ENCODE results near the gene CPLX3.

Gene CPLX3

GRCh38 chr15:74807282-74807681 is 19.1 kb upstream of the CPLX3 start:
- DNase-seq: no peak

GRCh38 chr15:74808078-74808839 is 18.2 kb upstream of the CPLX3 start:
- no peak for DNase-seq

GRCh38 chr15:74808840-74809229 is 17.6 kb upstream of the CPLX3 start:
- DNase-seq: no peak

GRCh38 chr15:74809242-74809641 is 17.2 kb upstream of the CPLX3 start:
- DNase-seq: no peak

- no peak for DNase-seq
Observed at GRCh38 chr15:74809956-74810355, 16.5 kb upstream of the CPLX3 start.

- DNase-seq: no peak
Observed at GRCh38 chr15:74812533-74812932, 13.9 kb upstream of the CPLX3 start, which contains the start of gene LMAN1L. TSS of gene LMAN1L (plus strand) at chr15:74812835. CDS start at chr15:74812855, 20 bp downstream.

- no peak for DNase-seq
Observed at GRCh38 chr15:74815121-74815934, 11.1 kb upstream of the CPLX3 start.

- DNase-seq: no peak
Observed at GRCh38 chr15:74815961-74816360, 10.5 kb upstream of the CPLX3 start.

GRCh38 chr15:74816624-74817369 is 9.6 kb upstream of the CPLX3 start:
- DNase-seq: no peak

- no peak for DNase-seq
Observed at GRCh38 chr15:74817370-74817737, 9.1 kb upstream of the CPLX3 start.

- DNase-seq: no peak
Observed at GRCh38 chr15:74820056-74820455, 6.4 kb upstream of the CPLX3 start.

GRCh38 chr15:74821091-74821789 is 5.2 kb upstream of the CPLX3 start:
- no peak for DNase-seq

- DNase-seq: no peak
Observed at GRCh38 chr15:74821790-74822158, 4.7 kb upstream of the CPLX3 start.

GRCh38 chr15:74822233-74822632 is 4.2 kb upstream of the CPLX3 start:
- no peak for DNase-seq

GRCh38 chr15:74823324-74823723 is 3.1 kb upstream of the CPLX3 start:
- no peak for DNase-seq

- DNase-seq: no peak
Observed at GRCh38 chr15:74824976-74825375, 1.5 kb upstream of the CPLX3 start.

GRCh38 chr15:74825866-74826265 is 561 bp upstream of the CPLX3 start:
- DNase-seq: no peak

- DNase-seq: no peak
Observed at GRCh38 chr15:74826921-74827320, 494 bp downstream of the CPLX3 start.

- no peak for DNase-seq
Observed at GRCh38 chr15:74827614-74828013, 1.2 kb downstream of the CPLX3 start.

GRCh38 chr15:74828835-74829234 is 2.4 kb downstream of the CPLX3 start:
- DNase-seq: no peak

- DNase-seq: no peak
Observed at GRCh38 chr15:74829486-74829885, 3.1 kb downstream of the CPLX3 start.

- DNase-seq: no peak
Observed at GRCh38 chr15:74829991-74830390, 3.6 kb downstream of the CPLX3 start.

- no peak for DNase-seq
Observed at GRCh38 chr15:74830868-74831267, 4.4 kb downstream of the CPLX3 start.

Measured in CD4-positive, alpha-beta T cell treated with Interleukin-17A for 1 hour (primary cell).